Neural cell (in vitro differentiated cells): ENCODE measurements around the gene MAPRE3. TPM values are rescaled to one million over a fixed set of nuclear protein-coding genes. Genes with fewer than 3 reads are reported as not detected.

Experiments
- H2AFZ ChIP-seq: fragments of 200-600, 300-800 bp; sonication (generic), shearing (Covaris generic); 2 replicates; pipeline ENCODE4 v1.6.0; 2014; ENCODE audit warnings: low read depth, mild to moderate bottlenecking, antibody characterized with exemption, low read length, moderate library complexity
- H3F3A ChIP-seq: fragments of 200-600 bp; shearing (Covaris generic); 2 replicates; pipeline ENCODE4 v1.6.1; 2016; ENCODE audit warnings: mild to moderate bottlenecking, moderate library complexity, mixed read lengths, antibody characterized with exemption, low read length; ENCODE audit not compliant: insufficient read depth, poor library complexity, severe bottlenecking
- H3K27ac ChIP-seq: fragments of 200-600, 300-800 bp; sonication (generic), shearing (Covaris generic); 2 replicates; pipeline ENCODE4 v1.5.1; 2014; ENCODE audit warnings: mild to moderate bottlenecking, low read length, moderate library complexity
- H3K27me3 ChIP-seq: fragments of 300-800, 200-600 bp; sonication (generic), shearing (Covaris generic); 2 replicates; pipeline ENCODE4 v1.6.0; 2014; ENCODE audit warnings: mild to moderate bottlenecking, low read depth, low read length, moderate library complexity; ENCODE audit not compliant: insufficient read depth
- H3K36me3 ChIP-seq: fragments of 300-800, 200-600 bp; sonication (generic), shearing (Covaris generic); 2 replicates; pipeline ENCODE4 v1.5.1; 2014; ENCODE audit warnings: mild to moderate bottlenecking, antibody characterized with exemption, low read length, moderate library complexity; ENCODE audit not compliant: insufficient read depth
- H3K4me2 ChIP-seq: fragments of 300-800, 200-600 bp; sonication (generic), shearing (Covaris generic); 2 replicates; pipeline ENCODE4 v1.6.0; 2014; ENCODE audit warnings: mild to moderate bottlenecking, low read length
- H3K4me3 ChIP-seq: fragments of 300-800, 200-600 bp; sonication (generic), shearing (Covaris generic); 2 replicates; pipeline ENCODE4 v1.5.1; 2014; ENCODE audit warnings: mild to moderate bottlenecking, low read length, moderate library complexity
- H3K79me2 ChIP-seq: fragments of 200-600 bp; shearing (Covaris generic); replicated peaks from 2 replicates; pipeline ENCODE4 v1.6.0; 2014; ENCODE audit warnings: mild to moderate bottlenecking, low read length, moderate library complexity; ENCODE audit not compliant: insufficient read depth
- H3K9ac ChIP-seq: fragments of 300-800, 200-600 bp; sonication (generic), shearing (Covaris generic); 2 replicates; pipeline ENCODE4 v1.6.1; 2016; ENCODE audit warnings: mild to moderate bottlenecking, low read length, mixed read lengths
- H3K9me2 ChIP-seq: fragments of 200-600 bp; shearing (Covaris generic); 2 replicates; pipeline ENCODE4 v1.6.1; 2016; ENCODE audit warnings: mild to moderate bottlenecking, low read length, mixed read lengths; ENCODE audit not compliant: insufficient read depth
- H3K9me3 ChIP-seq: fragments of 200-600, 300-800 bp; sonication (generic), shearing (Covaris generic); 2 replicates; pipeline ENCODE4 v1.6.1; 2016; ENCODE audit warnings: mild to moderate bottlenecking, mixed run types, low read length, moderate library complexity, mixed read lengths
- H4K20me1 ChIP-seq: fragments of 200-600 bp; shearing (Covaris generic); 2 replicates; pipeline ENCODE4 v1.6.1; 2016; ENCODE audit warnings: mild to moderate bottlenecking, mixed run types; ENCODE audit not compliant: insufficient read depth
- EP300 ChIP-seq: fragments of 450-650 bp; conservative IDR thresholded peaks from 2 replicates; pipeline ENCODE4 v1.6.1; 2014; ENCODE audit warnings: antibody characterized with exemption, mild to moderate bottlenecking, moderate library complexity; ENCODE audit not compliant: poor library complexity, severe bottlenecking
- EZH2 ChIP-seq: fragments of 200-600, 300-800 bp; shearing (Covaris generic), sonication (generic); IDR thresholded peaks from 2 replicates; pipeline ENCODE4 v1.6.1; 2014; ENCODE audit warnings: antibody characterized with exemption, low read length, borderline replicate concordance, mild to moderate bottlenecking; ENCODE audit not compliant: insufficient read depth, poor library complexity, severe bottlenecking
- MXI1 ChIP-seq: fragments of 450-650 bp; conservative IDR thresholded peaks from 2 replicates; pipeline ENCODE4 v1.6.1; 2014; ENCODE audit warnings: antibody characterized with exemption, mild to moderate bottlenecking; ENCODE audit not compliant: poor library complexity, severe bottlenecking
- POLR2AphosphoS5 ChIP-seq: IDR thresholded peaks from 2 replicates; pipeline ENCODE4 v1.6.1; 2012
- RAD21 ChIP-seq: fragments of 450-650 bp; conservative IDR thresholded peaks from 2 replicates; pipeline ENCODE4 v1.6.1; 2014; ENCODE audit warnings: antibody characterized with exemption, mild to moderate bottlenecking, moderate library complexity
- SMC3 ChIP-seq: fragments of 450-650 bp; conservative IDR thresholded peaks from 2 replicates; pipeline ENCODE4 v1.6.1; 2014; ENCODE audit warnings: antibody characterized with exemption, mild to moderate bottlenecking, moderate library complexity; ENCODE audit not compliant: poor library complexity
- TAF1 ChIP-seq: IDR thresholded peaks from 2 replicates; pipeline ENCODE4 v1.6.1; 2012; ENCODE audit warnings: low read depth
- polyA plus RNA-seq: library from polyadenylated mRNA; depleted of rRNA; stranded (reverse); fragments of >200 nt; gene quantifications from 2 replicates; pipeline ENCODE4 v1.2.3, GENCODE V29; 2014
- TF ChIP-seq, protein P1 (sequence below): fragments of 450-650 bp; IDR thresholded peaks from 2 replicates; pipeline ENCODE4 v1.5.1; 2014; ENCODE audit warnings: antibody characterized with exemption, mild to moderate bottlenecking, moderate library complexity; ENCODE audit not compliant: poor library complexity, severe bottlenecking
- TF ChIP-seq, protein P2 (sequence below): IDR thresholded peaks from 2 replicates; pipeline ENCODE4 v1.6.1; 2012; ENCODE audit warnings: borderline replicate concordance

MAPRE3 gene
- polyA plus RNA-seq, 1 donor from 2014 or later: 69.2 TPM

DNA sequence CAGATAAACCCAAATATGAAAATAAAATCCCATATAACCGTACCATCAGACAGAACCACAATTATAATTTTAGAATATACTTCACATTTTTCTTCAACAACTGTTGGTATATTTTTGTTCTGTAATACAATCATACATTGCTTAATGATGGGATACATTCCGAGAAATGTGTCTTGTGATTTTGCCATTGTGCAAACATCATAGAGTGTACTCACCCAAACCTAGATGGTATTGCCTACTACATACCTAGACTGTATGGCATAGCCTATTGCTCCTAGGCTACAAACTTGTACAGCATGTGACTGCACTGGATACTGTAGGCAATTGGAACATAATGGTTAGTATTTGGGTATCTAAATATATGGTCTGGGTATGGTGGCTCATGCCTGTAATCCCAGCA lies 30.6 kb downstream of the MAPRE3 start:
- TF ChIP-seq RAD21: no peak
- TF ChIP-seq, protein P1, sequence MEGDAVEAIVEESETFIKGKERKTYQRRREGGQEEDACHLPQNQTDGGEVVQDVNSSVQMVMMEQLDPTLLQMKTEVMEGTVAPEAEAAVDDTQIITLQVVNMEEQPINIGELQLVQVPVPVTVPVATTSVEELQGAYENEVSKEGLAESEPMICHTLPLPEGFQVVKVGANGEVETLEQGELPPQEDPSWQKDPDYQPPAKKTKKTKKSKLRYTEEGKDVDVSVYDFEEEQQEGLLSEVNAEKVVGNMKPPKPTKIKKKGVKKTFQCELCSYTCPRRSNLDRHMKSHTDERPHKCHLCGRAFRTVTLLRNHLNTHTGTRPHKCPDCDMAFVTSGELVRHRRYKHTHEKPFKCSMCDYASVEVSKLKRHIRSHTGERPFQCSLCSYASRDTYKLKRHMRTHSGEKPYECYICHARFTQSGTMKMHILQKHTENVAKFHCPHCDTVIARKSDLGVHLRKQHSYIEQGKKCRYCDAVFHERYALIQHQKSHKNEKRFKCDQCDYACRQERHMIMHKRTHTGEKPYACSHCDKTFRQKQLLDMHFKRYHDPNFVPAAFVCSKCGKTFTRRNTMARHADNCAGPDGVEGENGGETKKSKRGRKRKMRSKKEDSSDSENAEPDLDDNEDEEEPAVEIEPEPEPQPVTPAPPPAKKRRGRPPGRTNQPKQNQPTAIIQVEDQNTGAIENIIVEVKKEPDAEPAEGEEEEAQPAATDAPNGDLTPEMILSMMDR: no peak
- TF ChIP-seq, protein P2, sequence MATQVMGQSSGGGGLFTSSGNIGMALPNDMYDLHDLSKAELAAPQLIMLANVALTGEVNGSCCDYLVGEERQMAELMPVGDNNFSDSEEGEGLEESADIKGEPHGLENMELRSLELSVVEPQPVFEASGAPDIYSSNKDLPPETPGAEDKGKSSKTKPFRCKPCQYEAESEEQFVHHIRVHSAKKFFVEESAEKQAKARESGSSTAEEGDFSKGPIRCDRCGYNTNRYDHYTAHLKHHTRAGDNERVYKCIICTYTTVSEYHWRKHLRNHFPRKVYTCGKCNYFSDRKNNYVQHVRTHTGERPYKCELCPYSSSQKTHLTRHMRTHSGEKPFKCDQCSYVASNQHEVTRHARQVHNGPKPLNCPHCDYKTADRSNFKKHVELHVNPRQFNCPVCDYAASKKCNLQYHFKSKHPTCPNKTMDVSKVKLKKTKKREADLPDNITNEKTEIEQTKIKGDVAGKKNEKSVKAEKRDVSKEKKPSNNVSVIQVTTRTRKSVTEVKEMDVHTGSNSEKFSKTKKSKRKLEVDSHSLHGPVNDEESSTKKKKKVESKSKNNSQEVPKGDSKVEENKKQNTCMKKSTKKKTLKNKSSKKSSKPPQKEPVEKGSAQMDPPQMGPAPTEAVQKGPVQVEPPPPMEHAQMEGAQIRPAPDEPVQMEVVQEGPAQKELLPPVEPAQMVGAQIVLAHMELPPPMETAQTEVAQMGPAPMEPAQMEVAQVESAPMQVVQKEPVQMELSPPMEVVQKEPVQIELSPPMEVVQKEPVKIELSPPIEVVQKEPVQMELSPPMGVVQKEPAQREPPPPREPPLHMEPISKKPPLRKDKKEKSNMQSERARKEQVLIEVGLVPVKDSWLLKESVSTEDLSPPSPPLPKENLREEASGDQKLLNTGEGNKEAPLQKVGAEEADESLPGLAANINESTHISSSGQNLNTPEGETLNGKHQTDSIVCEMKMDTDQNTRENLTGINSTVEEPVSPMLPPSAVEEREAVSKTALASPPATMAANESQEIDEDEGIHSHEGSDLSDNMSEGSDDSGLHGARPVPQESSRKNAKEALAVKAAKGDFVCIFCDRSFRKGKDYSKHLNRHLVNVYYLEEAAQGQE: no peak
- TF ChIP-seq MXI1: no peak
- no peak for TF ChIP-seq SMC3
- TF ChIP-seq TAF1: no peak
- TF ChIP-seq EZH2: no peak
- no peak for TF ChIP-seq POLR2AphosphoS5
- no peak for TF ChIP-seq EP300
- no peaks in the 10 kb centered on the region for H3K9me2 ChIP-seq
- no peak overlapping the region for H3K27ac ChIP-seq
- H3K79me2 ChIP-seq: peaks cover 3% of the 10 kb centered on the region
- H3K36me3 ChIP-seq: no peaks in the 10 kb centered on the region
- H2AFZ ChIP-seq: no peak overlapping the region
- H3K4me2 ChIP-seq: no peak overlapping the region
- no peaks in the 10 kb centered on the region for H3F3A ChIP-seq
- H3K9me3 ChIP-seq: no peaks in the 10 kb centered on the region
- no peak overlapping the region for H3K9ac ChIP-seq
- no peaks in the 10 kb centered on the region for H4K20me1 ChIP-seq
- H3K4me3 ChIP-seq: no peak overlapping the region
- H3K27me3 ChIP-seq: no peaks in the 10 kb centered on the region

- H2AFZ ChIP-seq: no peak overlapping the region
- H3F3A ChIP-seq: no peaks in the 10 kb centered on the region
- H3K9me3 ChIP-seq: no peaks in the 10 kb centered on the region
- H3K4me2 ChIP-seq: no peak overlapping the region
- H3K27me3 ChIP-seq: no peaks in the 10 kb centered on the region
- H3K4me3 ChIP-seq: no peak overlapping the region
- no peaks in the 10 kb centered on the region for H3K9me2 ChIP-seq
- H3K27ac ChIP-seq: no peak overlapping the region
- no peaks in the 10 kb centered on the region for H3K36me3 ChIP-seq
- no peaks in the 10 kb centered on the region for H4K20me1 ChIP-seq
- peaks cover 3% of the 10 kb centered on the region for H3K79me2 ChIP-seq
- no peak overlapping the region for H3K9ac ChIP-seq
- TF ChIP-seq POLR2AphosphoS5 (no peak), EP300 (no peak), SMC3 (no peak), MXI1 (no peak), EZH2 (no peak), RAD21 (no peak), TAF1 (no peak)
- TF ChIP-seq, protein P2: no peak
- TF ChIP-seq, protein P1: no peak
Measured at GRCh38 chr2:27001950-27002349, 31.5 kb downstream of the MAPRE3 start.
